Inflammatory macrophage (primary cell): ENCODE results near the gene TECTB.
"Not testable (repeated sequence)": the region's sequence is repeated elsewhere in the genome, so short reads cannot be mapped to it uniquely, and the experiment has no call there.

Experiments used
- DNase-seq, 2 donors: peaks; one replicate each; pipeline ENCODE4 v3.0.0-alpha.2; 2020 to 2022
- total RNA-seq, 18 experiments: gene quantifications; one replicate each; lab custom pipeline; 2026; ENCODE audit warnings: mixed read lengths in 6 of 18, inconsistent platforms in 2 of 18; lab: John Stamatoyannopoulos, UW

The TECTB gene
- 0 to 0.09 (median 0) reads per million in 18 experiments for total RNA-seq

DNA sequence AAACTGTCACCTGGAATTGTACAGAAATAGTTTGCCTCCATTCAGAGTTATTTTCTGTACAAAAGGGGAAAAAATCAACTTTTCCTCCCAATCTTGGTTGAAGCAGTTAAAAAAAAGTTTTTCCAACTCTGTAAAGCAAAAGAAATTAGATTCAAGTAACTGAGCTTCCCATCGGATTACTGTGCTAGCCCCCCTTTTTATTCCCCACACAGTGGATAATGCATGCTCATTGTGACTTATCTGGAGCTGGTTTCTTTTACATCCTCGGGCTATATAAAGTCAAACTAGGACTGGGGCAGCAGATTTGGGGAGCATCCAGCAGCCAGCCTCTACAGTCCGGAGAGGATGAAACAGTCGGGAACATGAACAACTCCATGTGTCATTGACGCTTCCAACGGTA is at the start of gene TECTB:
Gene TECTB (plus strand): TSS at position 301 of the 400 bp plus-strand sequence. CDS start 335 bp downstream, outside the sequence.
- DNase-seq, result no peak

- no peak for DNase-seq
Observed at GRCh38 chr10:112235141-112235540, 48.1 kb upstream of the TECTB start.

DNA sequence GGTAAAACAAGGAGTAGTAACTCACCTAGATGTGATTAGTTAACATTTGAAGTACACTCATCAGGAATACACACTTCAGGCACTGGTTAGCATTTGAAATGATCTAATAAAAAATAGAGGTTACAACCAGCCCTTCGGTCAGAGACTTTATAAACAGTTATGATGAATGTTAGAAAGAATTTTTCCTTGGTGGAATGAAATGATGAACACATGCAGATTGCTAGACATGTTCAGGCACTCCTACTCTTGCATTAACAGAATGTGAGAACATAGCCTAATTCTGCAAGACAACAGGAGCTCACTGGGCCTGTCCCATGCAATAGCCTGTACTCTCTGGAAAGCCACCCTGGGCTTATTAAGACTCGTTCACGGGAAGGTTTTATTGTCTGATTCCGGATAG is 47.3 kb upstream of the TECTB start:
- DNase-seq, result no peak

DNA sequence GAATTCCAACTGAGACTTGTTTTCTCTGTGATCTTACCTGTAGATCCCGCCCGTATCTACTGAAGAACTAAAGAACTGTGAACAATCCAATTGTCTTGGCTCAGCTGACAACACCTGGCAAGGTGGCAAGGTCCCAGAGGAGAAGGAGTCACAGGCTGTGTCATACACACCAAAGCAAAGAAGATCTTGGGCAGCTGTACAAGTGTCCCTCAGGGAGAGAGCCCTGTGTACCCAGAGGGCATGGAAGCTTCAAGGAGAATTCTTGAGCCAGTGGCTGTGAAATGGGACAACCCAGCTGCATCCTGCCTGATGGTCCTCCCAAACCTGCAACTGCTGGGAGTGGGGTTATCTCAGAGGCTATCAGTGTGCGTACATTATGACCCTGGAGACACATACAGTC is 46.7 kb upstream of the TECTB start:
- DNase-seq, result no peak

DNA sequence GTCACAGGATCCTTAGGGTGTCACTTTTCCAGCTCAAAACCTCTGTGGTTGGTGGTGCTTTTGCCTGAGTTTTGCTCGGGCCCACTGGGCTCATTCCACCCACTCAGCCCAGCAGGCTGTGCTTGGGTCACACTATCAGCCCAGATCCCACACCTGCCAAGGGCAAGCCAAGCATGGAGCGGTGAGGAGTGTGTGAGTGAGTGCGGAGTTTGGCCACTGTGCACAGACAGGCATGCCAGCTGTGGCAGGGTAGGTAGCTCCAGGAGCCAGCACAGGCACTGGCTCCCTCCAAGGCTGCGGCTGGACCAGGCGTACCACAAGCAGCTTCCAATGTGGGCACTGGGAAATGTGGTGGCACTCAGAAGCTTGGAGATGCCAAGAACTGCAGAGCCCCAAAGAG is 43.9 kb upstream of the TECTB start:
- no peak for DNase-seq

GRCh38 chr10:112240441-112240840 is 42.8 kb upstream of the TECTB start:
- no peak for DNase-seq

GRCh38 chr10:112241651-112242341 is 41.4 kb upstream of the TECTB start:
- no peak for DNase-seq

- no peak for DNase-seq
Observed at GRCh38 chr10:112242769-112243168, 40.4 kb upstream of the TECTB start.

DNA sequence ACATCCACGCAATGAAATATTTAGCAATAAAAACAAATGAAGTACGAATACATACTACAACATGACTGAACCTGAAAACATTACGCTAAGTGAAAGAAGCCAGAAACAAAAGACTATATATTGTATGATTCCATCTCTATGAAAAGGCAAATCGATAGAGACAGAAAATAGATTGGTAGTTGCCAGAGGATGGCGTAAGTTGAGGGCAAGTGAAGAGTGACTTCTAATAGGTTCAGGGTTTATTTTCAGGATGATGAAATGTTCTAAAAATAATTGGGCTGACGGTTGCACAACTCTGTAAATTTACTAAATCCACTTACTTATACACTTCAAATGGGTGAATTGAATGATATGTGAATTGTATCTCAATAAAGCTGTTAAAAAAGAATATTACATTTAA is 39.5 kb upstream of the TECTB start:
- DNase-seq, result no peak

- DNase-seq, result no peak
Observed at GRCh38 chr10:112244197-112244596, 39.0 kb upstream of the TECTB start.

- no peak for DNase-seq
Observed at GRCh38 chr10:112247791-112248190, 35.4 kb upstream of the TECTB start.

DNA sequence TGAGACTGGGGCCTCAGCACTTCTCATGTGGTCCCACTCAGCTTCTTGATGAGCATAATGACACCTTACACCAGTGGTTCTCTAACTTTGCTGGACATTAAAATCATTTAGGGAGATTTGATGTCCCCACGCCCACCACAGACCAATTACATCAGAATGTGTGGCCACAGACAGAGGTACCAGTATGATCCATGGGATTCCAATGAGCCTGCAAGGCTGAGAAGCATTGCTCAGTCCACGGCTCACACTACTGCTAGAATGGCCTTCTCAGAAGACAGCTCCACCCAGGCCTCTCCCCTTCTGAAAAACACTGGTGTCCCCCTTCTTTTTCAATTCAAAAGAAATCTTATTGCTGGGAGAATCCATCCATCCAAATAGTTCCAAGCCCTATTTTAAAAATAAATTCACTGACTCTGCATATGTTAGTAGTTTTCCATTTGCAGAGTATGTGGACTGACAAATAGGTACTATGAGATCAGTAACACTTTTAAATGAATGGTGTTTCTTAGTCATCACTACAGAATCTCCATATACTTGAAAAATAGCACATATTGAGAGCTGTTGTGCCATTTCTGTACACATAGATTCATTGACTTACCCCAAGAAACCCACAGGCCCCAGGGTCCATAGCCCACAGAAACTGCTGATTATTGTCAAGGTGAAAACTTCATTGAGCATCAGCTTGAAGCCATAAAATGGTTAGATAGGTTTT is 34.5 kb upstream of the TECTB start:
- no peak for DNase-seq

GRCh38 chr10:112249722-112250121 is 33.5 kb upstream of the TECTB start:
- no peak for DNase-seq

- DNase-seq, result no peak
Observed at GRCh38 chr10:112250555-112250954, 32.6 kb upstream of the TECTB start.

DNA sequence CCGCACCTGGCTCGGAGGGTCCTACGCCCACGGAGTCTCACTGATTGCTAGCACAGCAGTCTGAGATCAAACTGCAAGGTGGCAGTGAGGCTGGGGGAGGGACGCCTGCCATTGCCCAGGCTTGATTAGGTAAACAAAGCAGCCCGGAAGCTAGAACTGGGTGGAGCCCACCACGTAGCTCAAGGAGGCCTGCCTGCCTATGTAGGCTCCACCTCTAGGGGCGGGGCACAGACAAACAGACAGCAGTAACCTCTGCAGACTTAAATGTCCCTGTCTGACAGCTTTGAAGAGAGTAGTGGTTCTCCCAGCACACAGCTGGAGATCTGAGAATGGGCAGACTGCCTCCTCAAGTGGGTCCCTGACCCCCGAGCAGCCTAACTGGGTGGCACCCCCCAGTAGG is 32.0 kb upstream of the TECTB start:
- DNase-seq, result not testable (repeated sequence)

- DNase-seq, result no peak
Observed at GRCh38 chr10:112258407-112258806, 24.8 kb upstream of the TECTB start.

DNA sequence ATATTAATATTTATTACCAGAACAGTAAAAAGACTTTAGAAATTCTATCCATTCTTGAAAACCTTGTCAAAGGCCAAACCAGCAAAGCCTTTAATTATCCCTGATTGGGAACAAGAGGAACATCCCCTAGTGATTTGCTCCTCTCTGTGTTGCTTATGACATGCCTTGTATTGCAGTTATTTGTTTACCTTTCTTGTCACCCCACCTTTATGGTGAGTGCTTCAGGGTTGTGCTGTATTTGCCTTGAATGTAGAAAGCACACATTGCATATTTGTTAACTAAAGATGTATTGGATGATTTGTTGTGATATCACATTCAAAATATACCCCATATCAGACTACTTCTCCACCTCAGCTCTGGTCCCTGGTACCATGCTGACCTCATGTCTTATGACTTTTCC is 23.5 kb upstream of the TECTB start:
- DNase-seq, result no peak

DNA sequence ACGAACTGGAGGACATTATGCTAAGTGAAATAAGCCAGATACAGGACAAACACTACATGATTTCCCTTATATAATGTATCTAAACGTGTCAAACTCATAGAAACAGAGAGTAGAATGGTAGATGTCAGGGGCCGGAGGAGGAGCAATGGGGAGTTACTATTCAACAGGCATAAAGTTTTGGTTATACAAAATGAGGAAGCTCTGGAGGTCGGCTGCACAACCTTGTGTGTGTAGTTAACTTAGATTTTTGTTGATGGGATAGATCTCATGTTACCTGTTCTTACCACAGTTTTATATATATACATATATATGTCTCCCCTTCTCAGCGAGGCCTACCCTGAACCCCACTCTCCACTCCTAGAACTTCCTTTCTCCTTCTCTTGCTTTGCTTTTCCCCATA is 22.4 kb upstream of the TECTB start:
- no peak for DNase-seq

- no peak for DNase-seq
Observed at GRCh38 chr10:112261281-112261822, 21.8 kb upstream of the TECTB start.

- no peak for DNase-seq
Observed at GRCh38 chr10:112262546-112262945, 20.7 kb upstream of the TECTB start.

DNA sequence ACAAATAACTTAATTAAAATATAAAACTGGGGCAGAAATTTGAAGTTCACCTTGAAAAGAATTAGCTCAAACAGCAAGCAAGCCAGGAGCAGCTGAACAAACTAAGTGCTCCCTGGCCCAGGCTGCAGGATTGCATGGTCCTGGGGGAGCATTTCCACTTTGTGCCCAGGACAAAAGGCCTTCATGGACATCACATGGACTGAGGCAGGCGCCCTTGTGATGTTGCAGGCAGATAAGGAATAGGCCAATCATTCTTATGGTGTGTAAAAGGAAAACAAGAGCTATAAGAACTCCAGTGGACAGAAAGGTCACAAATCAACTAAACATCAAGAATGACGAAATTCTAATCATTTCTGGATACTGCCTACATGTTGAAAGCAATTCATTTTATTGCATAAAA is 17.5 kb upstream of the TECTB start:
- DNase-seq, result no peak

- no peak for DNase-seq
Observed at GRCh38 chr10:112269266-112269665, 13.9 kb upstream of the TECTB start.

GRCh38 chr10:112271982-112272381 is 11.2 kb upstream of the TECTB start:
- no peak for DNase-seq

- DNase-seq, result no peak
Observed at GRCh38 chr10:112274831-112275230, 8.4 kb upstream of the TECTB start.
